A549 (cell line): ENCODE results near the gene GRK2. TPM values are rescaled to one million over a fixed set of nuclear protein-coding genes. Genes with fewer than 3 reads are reported as not detected.

Experiments used
- ATAC-seq, 2 experiments: fragments of 200-7000 bp in 1 of 2; fragments of >200 bp in 1 of 2; cut with Nextera tagmentation in 1 of 2; cut with Tn5 transposase in 1 of 2; 3 replicates each; pipeline versions ENCODE4 v1.8.0 to v1.9.1; 2018 to 2020; ENCODE audit warnings: mild to moderate bottlenecking in 1 of 2, moderate library complexity in 1 of 2
- CTCF ChIA-PET: fragments of 300-600 bp; sonication (Branson Sonifier 250); formaldehyde crosslinking; extraction: SDS; loops from one replicate; lab custom pipeline; 2021; ENCODE audit warnings: antibody characterized with exemption, inconsistent platforms; lab: Yijun Ruan, JAX
- POLR2A ChIA-PET: fragments of 350-600 bp; formaldehyde crosslinking; extraction: SDS; loops from one replicate; lab custom pipeline; 2021; ENCODE audit warnings: antibody characterized with exemption, inconsistent platforms; lab: Yijun Ruan, JAX
- DNase-seq, 2 experiments: peaks; one replicate each; pipeline versions ENCODE4 v3.0.0 to v3.0.0-alpha.2; 2011 to 2016; ENCODE audit warnings: low read depth in 1 of 2, low spot score in 1 of 2
- FAIRE-seq: peaks from 2 replicates; lab custom pipeline; 2011; peaks lifted over from hg19 to GRCh38; lab: Jason Lieb, UNC
- H3K27ac ChIP-seq, 2 experiments: fragments of >200 bp; sonication (Bioruptor Twin); formaldehyde crosslinking; 3 replicates each; pipeline ENCODE4 v1.5.1; 2016 to 2017
- H3K4me1 ChIP-seq: fragments of >200 bp; sonication (Bioruptor Twin); formaldehyde crosslinking; 3 replicates; pipeline ENCODE4 v1.6.1; 2016
- H3K4me2 ChIP-seq: fragments of >200 bp; sonication (Bioruptor Twin); formaldehyde crosslinking; 3 replicates; pipeline ENCODE4 v1.6.1; 2016
- H3K4me3 ChIP-seq: fragments of >200 bp; sonication (Bioruptor Twin); formaldehyde crosslinking; 3 replicates; pipeline ENCODE4 v1.5.1; 2016
- H3K9me3 ChIP-seq: fragments of >200 bp; sonication (Bioruptor Twin); formaldehyde crosslinking; 3 replicates; pipeline ENCODE4 v1.6.1; 2016
- CBX8 ChIP-seq: fragments of 200-600 bp; sonication (generic); IDR thresholded peaks from 2 replicates; pipeline ENCODE4 v1.6.1; 2016
- CHD2 ChIP-seq: fragments of 150-350 bp; IDR thresholded peaks from 2 replicates; pipeline ENCODE4 v1.6.1; 2014; ENCODE audit warnings: low read length; ENCODE audit not compliant: partially characterized antibody
- CTCF ChIP-seq: fragments of >200 bp; sonication (Bioruptor Twin); formaldehyde crosslinking; IDR thresholded peaks from 3 replicates; pipeline ENCODE4 v1.5.1; 2016
- ELK1 ChIP-seq: fragments of 150-350 bp; IDR thresholded peaks from 2 replicates; pipeline ENCODE4 v1.6.1; 2014; ENCODE audit warnings: low read depth, mild to moderate bottlenecking, low read length
- ESRRA ChIP-seq: fragments of 150-350 bp; IDR thresholded peaks from 2 replicates; pipeline ENCODE4 v1.6.1; 2014; ENCODE audit warnings: mild to moderate bottlenecking, low read length, borderline replicate concordance
- FOSB ChIP-seq: fragments of 250-450 bp; sonication (Bioruptor Pico); IDR thresholded peaks from 2 replicates; pipeline ENCODE4 v1.5.0; 2020; ENCODE audit warnings: mild to moderate bottlenecking, moderate library complexity
- GATA3 ChIP-seq: IDR thresholded peaks from 2 replicates; pipeline ENCODE4 v1.6.1; 2012; ENCODE audit warnings: borderline replicate concordance
- HES2 ChIP-seq: fragments of >200 bp; sonication (Bioruptor Twin); formaldehyde crosslinking; IDR thresholded peaks from 2 replicates; pipeline ENCODE4 v1.6.1; 2016
- HEYL ChIP-seq: fragments of 250-450 bp; sonication (Bioruptor Pico); IDR thresholded peaks from 2 replicates; pipeline ENCODE4 v1.8.0; 2021; ENCODE audit warnings: mild to moderate bottlenecking, moderate library complexity
- HMGXB4 ChIP-seq: fragments of 250-450 bp; sonication (Bioruptor Pico); IDR thresholded peaks from 2 replicates; pipeline ENCODE4 v1.5.0; 2021; ENCODE audit warnings: mild to moderate bottlenecking, moderate library complexity, borderline replicate concordance
- JUN ChIP-seq, 2 experiments: fragments of >200 bp; sonication (Bioruptor Twin); formaldehyde crosslinking; IDR thresholded peaks; 2 replicates in 1 of 2; 3 replicates in 1 of 2; pipeline ENCODE4 v1.6.1; 2016 to 2017
- KDM5A ChIP-seq: fragments of 200-600 bp; sonication (generic); IDR thresholded peaks from 2 replicates; pipeline ENCODE4 v1.6.1; 2016; ENCODE audit warnings: antibody characterized with exemption, mild to moderate bottlenecking
- MAX ChIP-seq: IDR thresholded peaks from 2 replicates; pipeline ENCODE4 v1.6.1; 2012
- NFE2L2 ChIP-seq: fragments of 150-350 bp; conservative IDR thresholded peaks from 2 replicates; pipeline ENCODE4 v1.6.1; 2014; ENCODE audit warnings: low read length
- NR3C1 ChIP-seq: fragments of >200 bp; sonication (Bioruptor Twin); formaldehyde crosslinking; IDR thresholded peaks from 3 replicates; pipeline ENCODE4 v1.6.1; 2017
- RAD21 ChIP-seq, 2 experiments: fragments of >200 bp in 1 of 2; sonication (Bioruptor Twin) in 1 of 2; formaldehyde crosslinking in 1 of 2; IDR thresholded peaks in 1 of 2; conservative IDR thresholded peaks in 1 of 2; 2 replicates in 1 of 2; 3 replicates in 1 of 2; pipeline ENCODE4 v1.6.1; 2012 to 2018; ENCODE audit warnings: inconsistent platforms in 1 of 2
- RARB ChIP-seq: fragments of 250-450 bp; sonication (Bioruptor Pico); IDR thresholded peaks from 2 replicates; pipeline ENCODE4 v1.8.0; 2021; ENCODE audit warnings: mild to moderate bottlenecking, moderate library complexity
- RFX5 ChIP-seq: fragments of 450-650 bp; IDR thresholded peaks from 2 replicates; pipeline ENCODE4 v1.7.1; 2014; ENCODE audit warnings: antibody characterized with exemption, mild to moderate bottlenecking, moderate library complexity
- RNF2 ChIP-seq: fragments of 200-600 bp; sonication (generic); IDR thresholded peaks from 2 replicates; pipeline ENCODE4 v1.6.1; 2016; ENCODE audit warnings: low read depth, mild to moderate bottlenecking, antibody characterized with exemption, moderate library complexity, borderline replicate concordance
- TFCP2L1 ChIP-seq: fragments of 250-450 bp; sonication (Bioruptor Pico); IDR thresholded peaks from 2 replicates; pipeline ENCODE4 v1.5.0; 2021; ENCODE audit warnings: mild to moderate bottlenecking
- TP53 ChIP-seq: fragments of 250-450 bp; sonication (Bioruptor Pico); IDR thresholded peaks from 2 replicates; pipeline ENCODE4 v1.5.0; 2021; ENCODE audit warnings: mild to moderate bottlenecking, moderate library complexity
- WGBS: methylation state at CpG from one replicate; pipeline ENCODE4 v1.1.6; 2017; ENCODE audit errors: missing lambda C conversion rate; 5-methylcytosine and 5-hydroxymethylcytosine counted together
- polyA plus RNA-seq, 4 experiments: library from polyadenylated mRNA; depleted of rRNA in 3 of 4; stranded (reverse); fragments of >200 nt; fragmentation: RNase III in 1 of 4; extraction: RNeasy Plus Mini Kit Qiagen cat#74134 plus additional on column Dnase treatment in 1 of 4; gene quantifications; 2 replicates in 3 of 4; 3 replicates in 1 of 4; pipeline ENCODE4 v1.2.3, GENCODE V29; 2011 to 2017

Gene GRK2
- polyA plus RNA-seq, 2 of the 4 experiments (the other 2 are of a cell fraction): 20.5 to 29.7 TPM

- TF ChIP-seq HMGXB4 (CRISPR knock-in tag): no peak
Observed at GRCh38 chr11:67227726-67228125, 38.5 kb upstream of the GRK2 start (continued).

- POLR2A ChIA-PET: interaction anchor here (0.6 to 0.9 kb wide), 2 partner anchors 9 to 31 kb away, joined by 3 to 4 read pairs; no protein-coding TSS in a partner anchor
- WGBS: 95% methylated on average over 3 of the region's 3 CpGs
- CTCF ChIA-PET: interaction anchor here (0.8 to 2.3 kb wide), 4 partner anchors 22 to 255 kb away, joined by 3 to 5 read pairs (median 3); no protein-coding TSS in a partner anchor
- TF ChIP-seq RNF2: no peak
- TF ChIP-seq NR3C1: no peak
- no peak for TF ChIP-seq CHD2
- TF ChIP-seq JUN (IDR thresholded peaks at IDR 0.05): no peak
- TF ChIP-seq FOSB (CRISPR knock-in tag): no peak
- no peak for TF ChIP-seq GATA3
- no peak for TF ChIP-seq KDM5A
- no peak for TF ChIP-seq ELK1
- no peak for TF ChIP-seq TFCP2L1 (CRISPR knock-in tag)
- no peak for TF ChIP-seq RAD21 (conservative IDR thresholded peaks at IDR 0.05 in 1 of 2, IDR thresholded peaks at IDR 0.05 in 1 of 2)
- TF ChIP-seq HEYL (CRISPR knock-in tag): no peak
- TF ChIP-seq HES2: no peak
- TF ChIP-seq CBX8: no peak
- no peak for TF ChIP-seq CTCF
- no peak for TF ChIP-seq MAX
- no peak for TF ChIP-seq NFE2L2
- no peak for TF ChIP-seq TP53 (CRISPR knock-in tag)
- no peak for TF ChIP-seq ESRRA
- FAIRE-seq (no peak), ATAC-seq (no peak), DNase-seq (no peak)
- Histone ChIP-seq H3K9me3 (no peaks in the 10 kb centered on the region), H3K27ac (no peak overlapping the region), H3K4me1 (no peaks in the 10 kb centered on the region), H3K4me3 (no peak overlapping the region), H3K4me2 (no peak overlapping the region)
Observed at GRCh38 chr11:67230406-67230805, 35.9 kb upstream of the GRK2 start.

GRCh38 chr11:67230886-67231285, 35.4 kb upstream of the GRK2 start:
- DNase-seq (no peak), ATAC-seq (no peak), FAIRE-seq (no peak)
- H3K4me2 ChIP-seq: no peak overlapping the region
- ChIA-PET POLR2A (interaction anchor here (0.6 to 0.9 kb wide), 2 partner anchors 9 to 31 kb away, joined by 3 to 4 read pairs; no protein-coding TSS in a partner anchor), CTCF (interaction anchor here (0.8 to 2.3 kb wide), 4 partner anchors 22 to 255 kb away, joined by 3 to 5 read pairs (median 3); no protein-coding TSS in a partner anchor)
- no peaks in the 10 kb centered on the region for H3K9me3 ChIP-seq
- H3K27ac ChIP-seq: no peak overlapping the region
- WGBS: 89% methylated on average over 1 of the region's 1 CpG
- H3K4me3 ChIP-seq: no peak overlapping the region
- no peaks in the 10 kb centered on the region for H3K4me1 ChIP-seq
- TF ChIP-seq FOSB (CRISPR knock-in tag) (no peak), JUN (IDR thresholded peaks at IDR 0.05) (no peak), RARB (CRISPR knock-in tag) (no peak), RFX5 (no peak)
